OCI-LY1 (cell line): Measurements from ENCODE around the gene VTI1B.

Source experiments
- EZH2 ChIP-seq: fragments of 200-600 bp; sonication (generic), shearing (Covaris generic); IDR thresholded peaks from 2 replicates; pipeline ENCODE4 v1.8.0; 2017; ENCODE audit warnings: borderline replicate concordance, mixed run types, mild to moderate bottlenecking, antibody characterized with exemption, low read length, moderate library complexity, mixed read lengths
- TF ChIP-seq, protein P1 (sequence below): fragments of 200-600 bp; sonication (generic), shearing (Covaris generic); IDR thresholded peaks from 2 replicates; pipeline ENCODE4 v1.5.1; 2017; ENCODE audit warnings: mild to moderate bottlenecking, antibody characterized with exemption, low read length, moderate library complexity, mixed read lengths

DNA sequence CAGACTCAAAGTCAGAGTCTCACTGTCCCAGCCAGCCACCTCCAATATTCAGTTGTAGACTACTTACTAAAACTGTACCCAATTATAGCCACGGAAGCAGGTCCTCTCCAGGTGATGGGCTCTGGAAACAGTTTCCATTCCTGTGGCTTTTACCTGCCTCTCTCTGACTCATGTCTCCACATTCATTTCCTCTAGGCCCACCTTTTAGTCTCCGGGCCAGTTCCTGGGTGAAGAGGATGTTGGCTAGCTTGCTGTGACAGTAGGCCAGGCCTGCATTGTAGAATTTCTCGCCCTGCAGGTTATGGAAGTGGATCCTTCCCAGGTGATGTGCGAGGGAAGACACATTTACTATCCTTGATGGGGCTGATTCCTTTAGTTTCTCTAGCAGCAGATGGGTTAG, 15.6 kb upstream of the VTI1B start:
- TF ChIP-seq, protein P1, sequence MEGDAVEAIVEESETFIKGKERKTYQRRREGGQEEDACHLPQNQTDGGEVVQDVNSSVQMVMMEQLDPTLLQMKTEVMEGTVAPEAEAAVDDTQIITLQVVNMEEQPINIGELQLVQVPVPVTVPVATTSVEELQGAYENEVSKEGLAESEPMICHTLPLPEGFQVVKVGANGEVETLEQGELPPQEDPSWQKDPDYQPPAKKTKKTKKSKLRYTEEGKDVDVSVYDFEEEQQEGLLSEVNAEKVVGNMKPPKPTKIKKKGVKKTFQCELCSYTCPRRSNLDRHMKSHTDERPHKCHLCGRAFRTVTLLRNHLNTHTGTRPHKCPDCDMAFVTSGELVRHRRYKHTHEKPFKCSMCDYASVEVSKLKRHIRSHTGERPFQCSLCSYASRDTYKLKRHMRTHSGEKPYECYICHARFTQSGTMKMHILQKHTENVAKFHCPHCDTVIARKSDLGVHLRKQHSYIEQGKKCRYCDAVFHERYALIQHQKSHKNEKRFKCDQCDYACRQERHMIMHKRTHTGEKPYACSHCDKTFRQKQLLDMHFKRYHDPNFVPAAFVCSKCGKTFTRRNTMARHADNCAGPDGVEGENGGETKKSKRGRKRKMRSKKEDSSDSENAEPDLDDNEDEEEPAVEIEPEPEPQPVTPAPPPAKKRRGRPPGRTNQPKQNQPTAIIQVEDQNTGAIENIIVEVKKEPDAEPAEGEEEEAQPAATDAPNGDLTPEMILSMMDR = no peak
- no peak for TF ChIP-seq EZH2
